Endodermal cell (in vitro differentiated cells): Measurements from ENCODE around the gene SNX17. TPM values are rescaled to one million over a fixed set of nuclear protein-coding genes. Genes with fewer than 3 reads are reported as not detected.

ENCODE experiments used
- DNase-seq: peaks from one replicate; pipeline ENCODE4 v3.0.0-alpha.2; 2017
- H3K27ac ChIP-seq: 2 replicates; pipeline ENCODE4 v1.5.1; 2013; ENCODE audit warnings: mild to moderate bottlenecking, low read depth, low read length, moderate library complexity
- H3K27me3 ChIP-seq: 2 replicates; pipeline ENCODE4 v1.6.1; 2013; ENCODE audit warnings: mild to moderate bottlenecking, low read length, moderate library complexity; ENCODE audit not compliant: insufficient read depth, control insufficient read depth, poor library complexity, severe bottlenecking
- H3K36me3 ChIP-seq: 2 replicates; pipeline ENCODE4 v1.7.0; 2013; ENCODE audit warnings: mild to moderate bottlenecking, low read length, moderate library complexity; ENCODE audit not compliant: control insufficient read depth, insufficient read depth
- H3K4me1 ChIP-seq: one replicate; pipeline ENCODE4 v1.7.0; 2013; ENCODE audit warnings: low read length; ENCODE audit not compliant: control insufficient read depth, insufficient read depth
- H3K4me3 ChIP-seq: 2 replicates; pipeline ENCODE4 v1.5.1; 2013; ENCODE audit warnings: mild to moderate bottlenecking, low read length, moderate library complexity
- H3K9ac ChIP-seq: 2 replicates; pipeline ENCODE4 v1.6.1; 2013; ENCODE audit warnings: mild to moderate bottlenecking, low read length, moderate library complexity; ENCODE audit not compliant: poor library complexity, severe bottlenecking; ENCODE audit errors: extremely low read depth
- H3K9me3 ChIP-seq: 2 replicates; pipeline ENCODE4 v1.6.1; 2013; ENCODE audit warnings: mild to moderate bottlenecking, low read length, moderate library complexity; ENCODE audit not compliant: control insufficient read depth
- H3K27ac Mint-ChIP-seq: 2 replicates; pipeline ENCODE4 v1.8.0; 2020; ENCODE audit warnings: mixed read lengths
- H3K27me3 Mint-ChIP-seq: 2 replicates; pipeline ENCODE4 v1.8.0; 2021; ENCODE audit warnings: mild to moderate bottlenecking, mixed read lengths; ENCODE audit not compliant: insufficient read depth
- H3K36me3 Mint-ChIP-seq: 2 replicates; pipeline ENCODE4 v1.8.0; 2020; ENCODE audit warnings: low read depth, mixed read lengths
- H3K4me1 Mint-ChIP-seq: 2 replicates; pipeline ENCODE4 v1.8.0; 2020; ENCODE audit warnings: mixed read lengths
- H3K4me3 Mint-ChIP-seq: 2 replicates; pipeline ENCODE4 v1.8.0; 2020; ENCODE audit warnings: mild to moderate bottlenecking, moderate library complexity, mixed read lengths
- H3K9me3 Mint-ChIP-seq: 2 replicates; pipeline ENCODE4 v1.8.0; 2020; ENCODE audit warnings: mild to moderate bottlenecking, mixed read lengths
- WGBS, 2 experiments: methylation state at CpG; one replicate each; pipeline versions ENCODE4 v1.1.5 to v1.1.7; 2013; ENCODE audit warnings: missing lambda C conversion rate in 2 of 2, mixed read lengths in 1 of 2; ENCODE audit not compliant: insufficient coverage in 1 of 2, insufficient read length in 1 of 2; 5-methylcytosine and 5-hydroxymethylcytosine counted together
- total RNA-seq, 2 donors: library from RNA; stranded (reverse); fragmentation: NEBNext Ultra II Directional in 1 of 2; extraction: Animal tissue kit (Norgen Biotek cat#: 25700) in 1 of 2; gene quantifications; 2 replicates in 1 of 2; 3 replicates in 1 of 2; pipeline ENCODE4 v1.2.1, GENCODE V29; 2021
- TF ChIP-seq, protein P1 (sequence below): fragments of 200-600 bp; sonication (generic); conservative IDR thresholded peaks from 2 replicates; pipeline ENCODE4 v1.5.0; 2021; ENCODE audit warnings: antibody characterized with exemption, mild to moderate bottlenecking

SNX17 gene
- total RNA-seq, 2 donors from 2014 or later, result 81.2 to 92.6 TPM

- no peak overlapping the region for H3K27ac Mint-ChIP-seq
- H3K27me3 Mint-ChIP-seq, result no peaks in the 10 kb centered on the region
- H3K36me3 Mint-ChIP-seq, result peaks cover 63% of the 10 kb centered on the region
- Histone ChIP-seq H3K4me3 (no peak overlapping the region), H3K27me3 (no peaks in the 10 kb centered on the region), H3K36me3 (peaks cover 68% of the 10 kb centered on the region), H3K9ac (no peak overlapping the region), H3K9me3 (no peaks in the 10 kb centered on the region), H3K27ac (no peak overlapping the region), H3K4me1 (peaks cover 2% of the 10 kb centered on the region)
- no peak overlapping the region for H3K4me3 Mint-ChIP-seq
- DNase-seq, result no peak
- H3K9me3 Mint-ChIP-seq, result no peaks in the 10 kb centered on the region
- 95 to 100% methylated on average over 4 to 5 of the region's 5 CpGs for WGBS, 2 experiments
- peaks cover 25% of the 10 kb centered on the region for H3K4me1 Mint-ChIP-seq
- TF ChIP-seq, protein P1, sequence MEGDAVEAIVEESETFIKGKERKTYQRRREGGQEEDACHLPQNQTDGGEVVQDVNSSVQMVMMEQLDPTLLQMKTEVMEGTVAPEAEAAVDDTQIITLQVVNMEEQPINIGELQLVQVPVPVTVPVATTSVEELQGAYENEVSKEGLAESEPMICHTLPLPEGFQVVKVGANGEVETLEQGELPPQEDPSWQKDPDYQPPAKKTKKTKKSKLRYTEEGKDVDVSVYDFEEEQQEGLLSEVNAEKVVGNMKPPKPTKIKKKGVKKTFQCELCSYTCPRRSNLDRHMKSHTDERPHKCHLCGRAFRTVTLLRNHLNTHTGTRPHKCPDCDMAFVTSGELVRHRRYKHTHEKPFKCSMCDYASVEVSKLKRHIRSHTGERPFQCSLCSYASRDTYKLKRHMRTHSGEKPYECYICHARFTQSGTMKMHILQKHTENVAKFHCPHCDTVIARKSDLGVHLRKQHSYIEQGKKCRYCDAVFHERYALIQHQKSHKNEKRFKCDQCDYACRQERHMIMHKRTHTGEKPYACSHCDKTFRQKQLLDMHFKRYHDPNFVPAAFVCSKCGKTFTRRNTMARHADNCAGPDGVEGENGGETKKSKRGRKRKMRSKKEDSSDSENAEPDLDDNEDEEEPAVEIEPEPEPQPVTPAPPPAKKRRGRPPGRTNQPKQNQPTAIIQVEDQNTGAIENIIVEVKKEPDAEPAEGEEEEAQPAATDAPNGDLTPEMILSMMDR, result no peak
Measured at GRCh38 chr2:27373567-27373966, 3.2 kb downstream of the SNX17 start.

DNA sequence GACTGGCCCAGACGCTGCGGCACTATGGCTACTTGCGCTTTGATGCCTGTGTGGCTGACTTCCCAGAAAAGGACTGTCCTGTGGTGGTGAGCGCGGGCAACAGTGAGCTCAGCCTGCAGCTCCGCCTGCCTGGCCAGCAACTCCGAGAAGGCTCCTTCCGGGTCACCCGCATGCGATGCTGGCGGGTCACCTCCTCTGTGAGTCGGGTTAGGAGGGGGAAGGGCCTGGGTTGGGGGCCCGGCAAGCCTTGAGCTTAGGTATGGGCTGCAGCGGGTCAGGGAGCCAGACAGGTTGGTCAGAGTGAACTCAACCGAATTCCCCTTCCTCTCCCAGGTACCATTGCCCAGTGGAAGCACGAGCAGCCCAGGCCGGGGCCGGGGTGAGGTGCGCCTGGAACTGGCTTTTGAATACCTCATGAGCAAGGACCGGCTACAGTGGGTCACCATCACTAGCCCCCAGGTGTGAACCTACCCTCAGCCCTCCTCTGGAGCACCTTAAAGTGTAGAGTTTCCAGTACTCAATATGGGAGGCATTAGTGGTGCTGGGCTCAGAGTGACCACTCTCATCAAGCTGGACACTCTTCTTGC lies 5.2 kb downstream of the SNX17 start:
- 94 to 96% methylated on average over 10 to 20 of the region's 20 CpGs for WGBS, 2 experiments
- Mint-ChIP-seq H3K9me3 (no peaks in the 10 kb centered on the region), H3K27me3 (no peaks in the 10 kb centered on the region), H3K36me3 (peaks cover 58% of the 10 kb centered on the region), H3K4me3 (no peak overlapping the region), H3K27ac (no peak overlapping the region), H3K4me1 (peaks cover 26% of the 10 kb centered on the region)
- H3K27ac ChIP-seq, result no peak overlapping the region
- no peaks in the 10 kb centered on the region for H3K9me3 ChIP-seq
- peaks cover 69% of the 10 kb centered on the region for H3K36me3 ChIP-seq
- no peaks in the 10 kb centered on the region for H3K27me3 ChIP-seq
- no peak for DNase-seq
- TF ChIP-seq, protein P1, result no peak
- no peak overlapping the region for H3K4me3 ChIP-seq
- no peak overlapping the region for H3K9ac ChIP-seq
- H3K4me1 ChIP-seq, result peaks cover 7% of the 10 kb centered on the region

GRCh38 chr2:27376151-27376865 lies 5.9 kb downstream of the SNX17 start:
- peaks cover 58% of the 10 kb centered on the region for H3K36me3 Mint-ChIP-seq
- peaks cover 28% of the 10 kb centered on the region for H3K4me1 Mint-ChIP-seq
- no peaks in the 10 kb centered on the region for H3K9me3 Mint-ChIP-seq

More at GRCh38 chr2:27376151-27376865, 5.9 kb downstream of the SNX17 start:
- Histone ChIP-seq H3K9ac (no peak overlapping the region), H3K27me3 (no peaks in the 10 kb centered on the region), H3K4me3 (no peak overlapping the region), H3K4me1 (peaks cover 7% of the 10 kb centered on the region), H3K36me3 (peaks cover 74% of the 10 kb centered on the region), H3K27ac (no peak overlapping the region), H3K9me3 (no peaks in the 10 kb centered on the region)
- no peak overlapping the region for H3K4me3 Mint-ChIP-seq
- no peak for DNase-seq
- no peaks in the 10 kb centered on the region for H3K27me3 Mint-ChIP-seq
- peak overlapping the region; percentile 48 for H3K27ac Mint-ChIP-seq
- TF ChIP-seq, protein P1, result no peak
- 96 to 100% methylated on average over 8 to 16 of the region's 16 CpGs for whole genome bisulfite sequencing, 2 experiments
